ENCODE measurements around the gene TEAD3.

Gene TEAD3

DNA sequence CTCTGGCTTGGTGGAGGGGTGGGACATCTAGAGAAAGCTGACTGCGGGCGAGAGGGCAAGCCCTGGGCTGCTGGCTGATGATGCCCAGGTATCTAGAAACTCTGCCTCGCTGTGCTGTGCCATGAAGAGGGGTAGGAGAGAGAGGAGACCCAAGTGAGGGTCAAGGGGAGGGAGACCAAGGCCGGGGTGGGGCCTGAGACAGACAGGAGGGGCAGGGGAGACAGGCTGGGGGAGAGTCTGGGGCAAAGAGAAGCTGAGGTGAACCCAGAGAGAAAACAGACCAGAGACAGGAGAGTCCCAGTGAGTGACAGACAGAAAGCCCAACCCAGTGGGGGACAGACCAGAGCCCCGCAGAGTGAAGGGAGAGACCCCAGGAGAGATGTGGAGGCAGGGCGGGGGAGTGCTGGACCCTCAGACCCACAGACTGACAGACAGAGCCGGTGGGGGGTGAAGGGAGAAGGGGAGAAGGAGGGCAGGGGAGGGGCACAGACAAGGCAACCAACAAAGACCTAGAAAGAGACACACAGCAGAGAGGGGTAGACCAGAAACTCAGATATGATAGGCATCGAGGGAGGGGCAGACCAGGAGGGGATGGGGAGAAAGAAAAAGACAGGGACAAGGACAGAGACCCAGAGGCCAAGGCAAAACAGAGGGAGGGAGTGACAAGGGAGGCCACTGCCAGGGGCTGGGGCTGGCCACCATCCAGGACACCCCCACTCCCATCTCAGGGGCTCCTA is 5.9 kb downstream of the TEAD3 start:
- DNase-seq = no peak

- no peak for DNase-seq
These were observed 6.7 kb downstream of the TEAD3 start for GRCh38 chr6:35489995-35490791.

DNA sequence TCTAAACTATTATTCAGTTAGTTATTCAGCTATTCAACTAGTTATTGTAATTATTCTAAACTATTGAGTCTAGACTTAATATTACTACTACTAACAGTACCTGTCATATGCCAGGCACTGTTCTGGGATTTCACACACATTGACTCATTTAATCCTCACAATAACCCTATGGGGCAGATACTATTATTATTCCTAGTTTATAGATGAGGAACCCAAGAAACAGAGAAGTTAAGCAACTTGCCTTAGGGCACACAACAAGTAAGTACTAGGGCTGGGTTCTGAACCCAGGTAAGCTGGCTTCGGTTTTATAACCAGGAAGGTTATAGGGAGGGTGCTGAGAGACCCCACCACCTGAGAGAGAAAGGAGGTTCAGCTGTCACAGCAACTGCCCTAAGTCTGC is 7.8 kb downstream of the TEAD3 start:
- no peak for DNase-seq

DNA sequence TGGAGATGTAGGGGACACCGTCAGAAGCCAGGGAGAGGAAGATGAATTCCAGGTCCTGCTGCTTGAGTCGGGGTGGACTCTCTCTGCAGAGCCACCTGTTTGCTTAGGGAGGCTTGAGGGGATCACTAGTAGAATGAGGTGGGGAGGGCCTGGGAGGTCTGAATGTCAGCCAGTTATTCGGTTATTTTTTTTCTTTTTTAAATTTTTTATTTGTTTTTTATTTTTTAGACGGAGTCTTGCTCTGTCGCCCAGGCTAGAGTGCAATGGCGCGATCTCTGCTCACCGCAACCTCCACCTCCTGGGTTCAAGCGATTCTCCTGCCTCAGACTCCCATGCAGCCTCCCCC is 8.4 kb downstream of the TEAD3 start:
- DNase-seq = no peak

DNA sequence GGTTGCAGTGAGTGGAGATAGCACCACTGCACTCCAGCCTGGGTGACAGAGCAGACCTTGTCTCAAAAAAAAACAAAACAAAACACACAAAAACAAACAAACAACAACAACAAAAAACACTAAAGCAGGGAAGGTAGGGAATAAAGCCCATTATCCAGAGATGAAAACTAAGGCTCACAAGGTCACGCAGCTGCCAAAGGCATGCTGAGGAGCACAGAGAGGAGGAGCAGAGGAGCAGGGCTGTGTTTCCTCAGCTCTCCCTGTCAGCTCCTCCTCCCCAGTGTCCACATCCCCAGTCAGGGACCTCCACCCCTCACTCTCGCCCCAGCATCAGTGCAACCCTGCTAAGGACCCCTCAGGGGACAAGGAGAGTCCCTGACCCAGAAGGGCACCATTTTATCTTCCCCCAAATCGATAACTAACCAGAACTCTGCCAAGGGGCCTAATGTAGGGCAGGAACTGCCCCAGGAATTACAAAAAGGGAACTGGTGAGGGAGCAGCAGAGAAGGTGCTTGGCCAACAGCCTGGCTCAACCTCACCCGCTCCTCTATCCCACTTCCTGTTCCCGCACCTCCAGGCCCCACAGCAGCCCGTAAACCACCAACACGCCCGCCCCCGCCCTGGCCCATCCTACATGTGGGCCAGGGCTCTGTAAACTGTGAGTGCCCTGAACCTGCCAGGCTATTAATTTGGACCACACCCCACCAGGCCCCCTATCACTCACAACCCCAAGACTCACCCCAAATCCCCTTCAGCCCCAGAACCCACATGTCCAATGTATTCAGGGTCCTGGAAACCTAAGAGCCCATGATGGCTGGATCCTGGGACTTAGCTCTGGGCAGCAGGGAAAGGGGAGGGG is 9.0 kb downstream of the TEAD3 start:
- DNase-seq = no peak

GRCh38 chr6:35486005-35486925 is 10.6 kb downstream of the TEAD3 start:
- DNase-seq = no peak

- no peak for DNase-seq
These were observed 11.4 kb downstream of the TEAD3 start for GRCh38 chr6:35485402-35485877.

DNA sequence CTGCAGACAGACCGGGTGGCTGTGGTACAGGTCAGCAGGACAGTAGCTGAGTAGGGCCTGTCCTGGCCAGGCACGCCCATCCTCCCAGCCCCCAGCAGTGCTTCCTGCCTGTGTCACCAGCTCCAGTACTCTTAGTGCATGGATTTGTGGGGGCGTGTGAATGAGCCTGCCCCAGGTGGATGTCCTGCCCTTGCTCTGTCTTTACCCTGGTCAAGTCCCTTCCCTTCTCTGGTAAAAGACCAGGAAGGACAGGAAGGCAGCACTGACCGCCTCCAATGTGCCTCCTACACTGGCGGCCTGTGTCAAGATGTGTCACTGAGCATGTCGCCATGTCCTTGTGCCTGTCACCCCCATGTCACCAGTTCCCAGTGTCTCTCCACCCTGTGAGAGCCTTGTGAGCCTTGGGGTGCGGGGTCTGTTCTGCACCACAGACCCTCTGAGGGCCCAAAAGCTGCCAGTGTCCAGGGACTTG is 11.9 kb downstream of the TEAD3 start:
- DNase-seq = no peak

- no peak for DNase-seq
These were observed 12.8 kb downstream of the TEAD3 start for GRCh38 chr6:35483893-35484645.

- no peak for DNase-seq
These were observed 13.4 kb downstream of the TEAD3 start for GRCh38 chr6:35483490-35483889.

GRCh38 chr6:35483062-35483461 is 13.8 kb downstream of the TEAD3 start:
- DNase-seq = no peak

GRCh38 chr6:35481226-35481625 is 15.7 kb downstream of the TEAD3 start:
- no peak for DNase-seq

- no peak for DNase-seq
These were observed 16.7 kb downstream of the TEAD3 start for GRCh38 chr6:35480176-35480575.

GRCh38 chr6:35478259-35478658 is 18.6 kb downstream of the TEAD3 start:
- DNase-seq = no peak

- DNase-seq = no peak
These were observed 19.2 kb downstream of the TEAD3 start for GRCh38 chr6:35477551-35478179.

GRCh38 chr6:35477028-35477427 is 19.9 kb downstream of the TEAD3 start:
- no peak for DNase-seq

GRCh38 chr6:35476004-35476403 is 20.9 kb downstream of the TEAD3 start:
- DNase-seq = no peak

DNA sequence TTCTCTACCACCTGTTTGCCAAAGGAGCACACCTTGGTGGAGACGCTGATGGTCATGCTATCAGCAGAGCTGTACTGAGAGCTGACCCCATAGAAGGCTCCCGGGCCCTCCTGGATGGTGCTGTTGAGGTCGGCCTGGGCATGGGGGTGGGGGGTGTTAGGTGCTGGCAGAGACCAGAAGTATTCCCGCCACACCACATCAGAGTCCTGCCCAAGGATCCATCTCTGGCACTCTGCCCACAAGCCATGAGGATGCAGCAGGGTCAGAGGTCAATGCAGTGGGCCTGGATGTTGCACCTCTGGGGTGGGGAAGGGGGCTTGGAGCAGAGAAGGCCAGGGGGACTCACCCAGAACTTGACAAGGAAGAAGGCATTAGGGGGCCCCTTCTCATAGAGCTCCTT is 21.3 kb downstream of the TEAD3 start:
- no peak for DNase-seq

- DNase-seq = no peak
These were observed 21.8 kb downstream of the TEAD3 start for GRCh38 chr6:35474942-35475570.

Data from NCI-H2081 treated with DMSO at 0.1 percent for 48 hours (cell line).